GM12878 (cell line): Measurements from ENCODE around the gene RTP3.

Experiments
- CEBPB ChIP-seq, 2 experiments: fragments of 150-350 bp in 1 of 2; IDR thresholded peaks; 2 replicates each; pipeline ENCODE4 v1.6.1; 2012 to 2014; ENCODE audit warnings: low read depth in 2 of 2, low read length in 2 of 2, borderline replicate concordance in 1 of 2, inconsistent platforms in 1 of 2
- CHD2 ChIP-seq: IDR thresholded peaks from 2 replicates; pipeline ENCODE4 v1.6.1; 2011; ENCODE audit warnings: low read depth, low read length, improper control_type of control experiment, borderline replicate concordance
- CREM ChIP-seq: IDR thresholded peaks from 2 replicates; pipeline ENCODE4 v1.6.1; 2014; ENCODE audit warnings: antibody characterized with exemption, low read depth
- HDAC2 ChIP-seq: fragments of 200-600 bp; sonication (generic); IDR thresholded peaks from 2 replicates; pipeline ENCODE4 v1.6.1; 2017
- MTA2 ChIP-seq: fragments of 450-650 bp; IDR thresholded peaks from 2 replicates; pipeline ENCODE4 v1.6.1; 2016; ENCODE audit warnings: low read depth, mild to moderate bottlenecking, moderate library complexity
- MXI1 ChIP-seq: fragments of 150-350 bp; IDR thresholded peaks from 2 replicates; pipeline ENCODE4 v1.6.1; 2011; ENCODE audit warnings: low read depth, mild to moderate bottlenecking, inconsistent platforms, low read length, improper control_type of control experiment
- NFIC ChIP-seq: IDR thresholded peaks from 2 replicates; pipeline ENCODE4 v1.6.1; 2012; ENCODE audit warnings: low read depth, mild to moderate bottlenecking, inconsistent platforms, low read length, moderate library complexity
- POLR2A ChIP-seq: IDR thresholded peaks from 2 replicates; pipeline ENCODE4 v1.6.1; 2011; ENCODE audit warnings: low read depth, mild to moderate bottlenecking, low read length
- RAD21 ChIP-seq: IDR thresholded peaks from 2 replicates; pipeline ENCODE4 v1.6.1; 2011; ENCODE audit warnings: mild to moderate bottlenecking, low read depth, low read length, moderate library complexity; ENCODE audit not compliant: insufficient read depth
- RFX5 ChIP-seq: IDR thresholded peaks from 2 replicates; pipeline ENCODE4 v1.6.1; 2011; ENCODE audit warnings: low read depth, low read length, improper control_type of control experiment
- SUZ12 ChIP-seq: fragments of 200-600 bp; sonication (generic); IDR thresholded peaks from one replicate; pipeline ENCODE4 v1.6.1; 2018; ENCODE audit warnings: antibody characterized with exemption, mild to moderate bottlenecking; ENCODE audit not compliant: unreplicated experiment
- ZNF274 ChIP-seq: IDR thresholded peaks from one replicate; pipeline ENCODE4 v1.8.0; 2011; ENCODE audit not compliant: insufficient read length, insufficient read depth
- TF ChIP-seq, protein P1 (sequence below): IDR thresholded peaks from 2 replicates; pipeline ENCODE4 v1.6.1; 2012; ENCODE audit warnings: mild to moderate bottlenecking, low read depth, low read length
- TF ChIP-seq, protein P2 (sequence below), 3 experiments: IDR thresholded peaks in 2 of 3; conservative IDR thresholded peaks in 1 of 3; 2 replicates each; pipeline ENCODE4 v1.5.1; 2011; ENCODE audit warnings: low read depth in 3 of 3, low read length in 3 of 3, mild to moderate bottlenecking in 3 of 3, control low read depth in 2 of 3, moderate library complexity in 2 of 3, inconsistent platforms in 1 of 3, mixed read lengths in 1 of 3; ENCODE audit not compliant: control insufficient read depth in 2 of 3, insufficient read depth in 1 of 3; ENCODE audit errors: extremely low read depth in 1 of 3

DNA sequence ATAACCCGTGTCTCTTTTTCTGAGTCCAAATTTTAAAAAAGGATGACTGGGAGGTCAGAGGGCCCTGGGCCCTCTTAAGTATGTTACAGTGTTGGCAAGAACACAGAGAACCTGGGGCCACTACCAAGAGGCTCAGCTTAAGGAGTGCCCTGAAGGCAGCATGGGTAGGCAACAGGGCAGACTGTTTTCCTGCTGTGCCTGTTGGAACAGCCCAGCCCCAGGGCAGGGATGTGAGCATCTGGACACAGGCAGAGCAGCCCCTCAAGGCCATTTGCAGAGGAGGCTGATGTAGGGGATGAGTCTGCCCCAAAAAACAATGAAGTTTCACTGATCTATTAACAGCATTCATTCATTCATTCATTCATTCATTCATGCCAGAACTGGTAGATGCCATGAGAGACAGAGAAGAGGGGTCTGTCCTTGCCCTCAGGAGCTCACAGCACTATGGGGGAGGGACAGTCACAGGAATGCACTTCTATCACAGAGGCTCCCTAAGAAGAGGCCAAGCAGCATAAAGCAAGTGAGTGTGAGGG lies 30.8 kb upstream of the RTP3 start:
- no peak for TF ChIP-seq ZNF274
- no peak for TF ChIP-seq HDAC2
- TF ChIP-seq RAD21 = no peak
- no peak for TF ChIP-seq CHD2
- TF ChIP-seq, protein P1, sequence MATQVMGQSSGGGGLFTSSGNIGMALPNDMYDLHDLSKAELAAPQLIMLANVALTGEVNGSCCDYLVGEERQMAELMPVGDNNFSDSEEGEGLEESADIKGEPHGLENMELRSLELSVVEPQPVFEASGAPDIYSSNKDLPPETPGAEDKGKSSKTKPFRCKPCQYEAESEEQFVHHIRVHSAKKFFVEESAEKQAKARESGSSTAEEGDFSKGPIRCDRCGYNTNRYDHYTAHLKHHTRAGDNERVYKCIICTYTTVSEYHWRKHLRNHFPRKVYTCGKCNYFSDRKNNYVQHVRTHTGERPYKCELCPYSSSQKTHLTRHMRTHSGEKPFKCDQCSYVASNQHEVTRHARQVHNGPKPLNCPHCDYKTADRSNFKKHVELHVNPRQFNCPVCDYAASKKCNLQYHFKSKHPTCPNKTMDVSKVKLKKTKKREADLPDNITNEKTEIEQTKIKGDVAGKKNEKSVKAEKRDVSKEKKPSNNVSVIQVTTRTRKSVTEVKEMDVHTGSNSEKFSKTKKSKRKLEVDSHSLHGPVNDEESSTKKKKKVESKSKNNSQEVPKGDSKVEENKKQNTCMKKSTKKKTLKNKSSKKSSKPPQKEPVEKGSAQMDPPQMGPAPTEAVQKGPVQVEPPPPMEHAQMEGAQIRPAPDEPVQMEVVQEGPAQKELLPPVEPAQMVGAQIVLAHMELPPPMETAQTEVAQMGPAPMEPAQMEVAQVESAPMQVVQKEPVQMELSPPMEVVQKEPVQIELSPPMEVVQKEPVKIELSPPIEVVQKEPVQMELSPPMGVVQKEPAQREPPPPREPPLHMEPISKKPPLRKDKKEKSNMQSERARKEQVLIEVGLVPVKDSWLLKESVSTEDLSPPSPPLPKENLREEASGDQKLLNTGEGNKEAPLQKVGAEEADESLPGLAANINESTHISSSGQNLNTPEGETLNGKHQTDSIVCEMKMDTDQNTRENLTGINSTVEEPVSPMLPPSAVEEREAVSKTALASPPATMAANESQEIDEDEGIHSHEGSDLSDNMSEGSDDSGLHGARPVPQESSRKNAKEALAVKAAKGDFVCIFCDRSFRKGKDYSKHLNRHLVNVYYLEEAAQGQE = no peak
- no peak for TF ChIP-seq CREM
- TF ChIP-seq MTA2 = no peak
- TF ChIP-seq, protein P2, sequence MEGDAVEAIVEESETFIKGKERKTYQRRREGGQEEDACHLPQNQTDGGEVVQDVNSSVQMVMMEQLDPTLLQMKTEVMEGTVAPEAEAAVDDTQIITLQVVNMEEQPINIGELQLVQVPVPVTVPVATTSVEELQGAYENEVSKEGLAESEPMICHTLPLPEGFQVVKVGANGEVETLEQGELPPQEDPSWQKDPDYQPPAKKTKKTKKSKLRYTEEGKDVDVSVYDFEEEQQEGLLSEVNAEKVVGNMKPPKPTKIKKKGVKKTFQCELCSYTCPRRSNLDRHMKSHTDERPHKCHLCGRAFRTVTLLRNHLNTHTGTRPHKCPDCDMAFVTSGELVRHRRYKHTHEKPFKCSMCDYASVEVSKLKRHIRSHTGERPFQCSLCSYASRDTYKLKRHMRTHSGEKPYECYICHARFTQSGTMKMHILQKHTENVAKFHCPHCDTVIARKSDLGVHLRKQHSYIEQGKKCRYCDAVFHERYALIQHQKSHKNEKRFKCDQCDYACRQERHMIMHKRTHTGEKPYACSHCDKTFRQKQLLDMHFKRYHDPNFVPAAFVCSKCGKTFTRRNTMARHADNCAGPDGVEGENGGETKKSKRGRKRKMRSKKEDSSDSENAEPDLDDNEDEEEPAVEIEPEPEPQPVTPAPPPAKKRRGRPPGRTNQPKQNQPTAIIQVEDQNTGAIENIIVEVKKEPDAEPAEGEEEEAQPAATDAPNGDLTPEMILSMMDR (IDR thresholded peaks at IDR 0.05 in 2 of 3, conservative IDR thresholded peaks at IDR 0.05 in 1 of 3; ENCODE audit: control insufficient read depth in 2 of 3, extremely low read depth in 1 of 3, insufficient read depth in 1 of 3, low read depth in 3 of 3, low read length in 3 of 3) = no peak
- no peak for TF ChIP-seq CEBPB (IDR thresholded peaks at IDR 0.05; ENCODE audit: borderline replicate concordance in 1 of 2, low read depth in 2 of 2, low read length in 2 of 2)
- no peak for TF ChIP-seq NFIC
- no peak for TF ChIP-seq POLR2A
- TF ChIP-seq MXI1 = no peak
- TF ChIP-seq SUZ12 = no peak
- no peak for TF ChIP-seq RFX5
